Thoracic aorta endothelial cell (primary cell): Measurements from ENCODE around the gene CLEC6A. TPM values are rescaled to one million over a fixed set of nuclear protein-coding genes. Genes with fewer than 3 reads are reported as not detected.

Experiments
- small RNA-seq: library from RNA; depleted of rRNA; stranded (forward); fragments of <200 nt; gene quantifications from one replicate; pipeline ENCODE3, GENCODE V24; 2012
- total RNA-seq: library from RNA; depleted of rRNA; stranded (reverse); fragments of >200 nt; gene quantifications from 2 replicates; pipeline ENCODE4 v1.2.3, GENCODE V29; 2012

The CLEC6A gene
- total RNA-seq = not detected in 2 replicates

DNA sequence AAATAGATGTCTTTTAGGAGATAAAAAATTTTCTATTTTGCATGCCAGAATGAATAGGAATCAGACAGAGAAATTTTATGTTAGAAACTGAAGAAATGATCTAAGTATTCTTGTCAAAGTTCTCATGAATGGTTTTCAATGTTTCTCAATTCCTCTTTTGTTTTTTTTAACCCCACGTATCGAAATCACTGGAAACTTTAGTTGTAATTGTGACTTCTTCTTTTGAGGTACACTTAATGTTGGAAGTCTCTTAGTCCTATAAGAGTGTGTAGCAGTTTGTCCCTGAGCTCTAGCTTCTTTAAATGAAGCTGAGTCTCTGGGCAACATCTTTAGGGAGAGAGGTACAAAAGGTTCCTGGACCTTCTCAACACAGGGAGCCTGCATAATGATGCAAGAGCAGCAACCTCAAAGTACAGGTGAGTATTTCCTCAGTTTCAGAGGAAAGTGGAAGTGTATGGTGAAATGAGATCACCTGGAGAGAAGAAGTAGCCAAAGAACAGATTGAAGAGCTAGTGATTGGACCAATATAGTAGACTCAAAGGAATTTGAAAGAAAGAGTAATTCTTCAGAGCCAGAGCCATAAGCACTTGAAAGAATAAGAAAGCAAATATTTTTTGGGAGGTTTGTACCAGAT, at the start of gene CLEC6A:
Gene CLEC6A, plus strand, starts transcription at position 236 of the 634 bp plus-strand sequence. Its CDS starts 150 bp downstream, at position 386.

DNA sequence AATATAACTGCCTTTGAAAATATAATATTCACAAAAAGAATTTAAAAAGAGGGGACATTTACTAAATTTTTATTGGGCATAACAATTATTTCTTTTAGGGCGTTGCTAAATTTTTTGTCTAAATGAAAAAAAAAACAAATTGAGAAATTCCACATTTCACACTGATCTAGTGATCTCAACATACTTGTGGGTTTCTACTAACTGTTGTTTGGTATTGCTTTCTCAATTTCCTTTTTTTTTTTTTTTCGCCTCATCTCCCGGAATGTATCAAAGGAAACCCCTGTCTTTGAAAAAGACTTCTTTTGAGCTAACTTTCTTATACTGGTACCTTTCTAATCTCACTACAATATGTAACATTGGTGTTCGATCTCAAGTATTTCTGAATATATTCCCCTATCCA, 57.5 kb downstream of the CLEC6A start, which contains the start of gene CLEC4D:
Gene CLEC4D, plus strand, starts transcription at position 248 of the 400 bp plus-strand sequence. CDS start 230 bp downstream, outside the sequence.

Small RNA genes within 50 kb of the gene (small RNA-seq; reads per million reads assigned to genes)
- not detected for gene RNU6-275P

Other genes starting within 250 kb of the CLEC6A start
- gene FAM90A1, start 228.3 kb upstream of the CLEC6A start, total RNA-seq = not detected in 2 replicates
- not detected in 2 replicates for gene CLEC4D, start 57.5 kb downstream of the CLEC6A start, total RNA-seq
- not detected in 2 replicates for gene CLEC4E, start 84.9 kb downstream of the CLEC6A start, total RNA-seq
- gene AICDA, start 156.9 kb downstream of the CLEC6A start, total RNA-seq = not detected in 2 replicates
- 0.13 TPM in 1 of 2 replicates, not detected in the other for gene MFAP5, start 206.9 kb downstream of the CLEC6A start, total RNA-seq
- gene RIMKLB, start 242.0 kb downstream of the CLEC6A start, total RNA-seq = 77.1 and 105 TPM in 2 replicates